Measurements from ENCODE around the gene PITX2.

GRCh38 chr4:110617646-110618580 is 5.0 kb downstream of the PITX2 start:
- no peak for TF ChIP-seq CTCF (IDR thresholded peaks at IDR 0.05; ENCODE audit: low read length)
- TF ChIP-seq EZH2 (optimal IDR thresholded peaks at IDR 0.05; ENCODE audit: low read depth, low read length), result no peak
